Coronary artery (tissue), 2 donors: Measurements from ENCODE around the gene COMP.

Experiments used
- DNase-seq: peaks from one replicate; pipeline ENCODE4 v3.0.0-alpha.2; 2017; ENCODE audit warnings: low spot score
- H3K27ac ChIP-seq, 2 donors: fragments of 200-600 bp; sonication (generic); one replicate each; pipeline ENCODE4 v1.5.1; 2016 to 2019
- H3K4me3 ChIP-seq: fragments of 200-600 bp; sonication (generic); 2 replicates; pipeline ENCODE4 v1.5.1; 2016; ENCODE audit warnings: mild to moderate bottlenecking, moderate library complexity
- TF ChIP-seq, protein P1 (sequence below): fragments of 200-600 bp; sonication (generic); IDR thresholded peaks from one replicate; pipeline ENCODE4 v1.5.1; 2019; ENCODE audit warnings: antibody characterized with exemption

The COMP gene

DNA sequence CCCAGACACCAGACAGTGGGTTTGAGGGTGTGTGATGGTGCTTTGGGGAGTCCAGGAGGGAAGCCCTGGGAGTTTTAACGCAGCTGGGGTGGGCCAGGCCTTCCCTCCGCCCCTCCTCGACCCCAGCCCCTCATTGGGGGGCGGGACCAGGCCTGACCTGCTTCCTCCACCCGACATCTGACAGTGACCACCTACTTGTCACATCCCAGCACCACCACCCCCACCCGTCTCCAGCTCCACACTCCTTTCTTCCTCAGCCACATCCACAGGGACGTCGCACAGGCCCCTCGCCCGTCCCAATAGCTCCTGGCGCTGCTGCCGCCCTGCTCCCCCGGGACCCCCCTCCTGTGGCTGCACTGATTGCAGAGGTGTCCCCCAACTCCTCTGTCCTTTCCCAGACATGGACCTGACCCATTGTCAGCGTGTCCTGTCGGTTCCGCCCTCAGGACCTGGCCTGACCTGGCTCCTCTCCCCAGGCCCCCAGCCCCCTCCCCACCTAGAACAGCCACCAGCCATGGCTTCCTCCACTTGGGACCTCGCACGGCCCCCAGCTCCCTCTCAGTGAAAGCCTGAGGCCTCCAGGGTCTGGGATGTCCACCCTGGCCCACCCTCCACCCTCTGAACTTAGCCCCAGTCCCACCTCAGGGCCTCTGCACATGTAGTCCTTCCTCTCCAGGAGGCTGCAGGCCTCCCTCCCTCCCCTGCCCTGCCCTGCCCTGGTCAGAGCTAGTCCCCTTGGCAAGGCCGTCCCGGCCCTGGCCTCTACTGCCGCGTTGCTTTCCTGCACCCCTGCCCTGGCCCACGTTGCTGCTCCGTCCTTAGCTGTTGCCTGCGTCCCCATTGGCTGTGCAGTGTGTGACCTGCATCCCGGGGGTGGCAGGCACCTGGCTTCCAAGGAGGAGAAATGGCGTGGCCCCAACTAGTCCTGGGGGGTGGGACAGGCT lies 30.4 kb downstream of the COMP start:
- TF ChIP-seq, protein P1, sequence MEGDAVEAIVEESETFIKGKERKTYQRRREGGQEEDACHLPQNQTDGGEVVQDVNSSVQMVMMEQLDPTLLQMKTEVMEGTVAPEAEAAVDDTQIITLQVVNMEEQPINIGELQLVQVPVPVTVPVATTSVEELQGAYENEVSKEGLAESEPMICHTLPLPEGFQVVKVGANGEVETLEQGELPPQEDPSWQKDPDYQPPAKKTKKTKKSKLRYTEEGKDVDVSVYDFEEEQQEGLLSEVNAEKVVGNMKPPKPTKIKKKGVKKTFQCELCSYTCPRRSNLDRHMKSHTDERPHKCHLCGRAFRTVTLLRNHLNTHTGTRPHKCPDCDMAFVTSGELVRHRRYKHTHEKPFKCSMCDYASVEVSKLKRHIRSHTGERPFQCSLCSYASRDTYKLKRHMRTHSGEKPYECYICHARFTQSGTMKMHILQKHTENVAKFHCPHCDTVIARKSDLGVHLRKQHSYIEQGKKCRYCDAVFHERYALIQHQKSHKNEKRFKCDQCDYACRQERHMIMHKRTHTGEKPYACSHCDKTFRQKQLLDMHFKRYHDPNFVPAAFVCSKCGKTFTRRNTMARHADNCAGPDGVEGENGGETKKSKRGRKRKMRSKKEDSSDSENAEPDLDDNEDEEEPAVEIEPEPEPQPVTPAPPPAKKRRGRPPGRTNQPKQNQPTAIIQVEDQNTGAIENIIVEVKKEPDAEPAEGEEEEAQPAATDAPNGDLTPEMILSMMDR, result no peak
- Histone ChIP-seq H3K4me3 (no peak overlapping the region), H3K27ac (no peak overlapping the region)
- no peak for DNase-seq

DNA sequence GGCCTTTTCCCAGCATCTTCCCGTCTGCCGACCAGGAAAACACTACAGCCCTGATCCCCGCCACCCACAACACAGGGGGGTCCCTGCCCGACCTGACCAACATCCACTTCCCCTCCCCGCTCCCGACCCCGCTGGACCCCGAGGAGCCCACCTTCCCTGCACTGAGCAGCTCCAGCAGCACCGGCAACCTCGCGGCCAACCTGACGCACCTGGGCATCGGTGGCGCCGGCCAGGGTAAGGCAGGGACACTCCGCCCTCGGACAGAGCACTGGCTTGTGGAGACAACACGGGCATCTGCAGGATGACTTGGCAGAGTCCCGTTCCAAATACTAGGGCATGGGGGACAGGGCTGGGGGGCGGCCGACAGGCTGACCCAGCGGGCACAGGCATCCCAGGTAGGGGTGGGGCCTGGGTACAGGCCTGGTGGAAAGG lies 31.1 kb downstream of the COMP start:
- TF ChIP-seq, protein P1, result no peak
- H3K27ac ChIP-seq, result no peak overlapping the region
- H3K4me3 ChIP-seq, result no peak overlapping the region
- no peak for DNase-seq

DNA sequence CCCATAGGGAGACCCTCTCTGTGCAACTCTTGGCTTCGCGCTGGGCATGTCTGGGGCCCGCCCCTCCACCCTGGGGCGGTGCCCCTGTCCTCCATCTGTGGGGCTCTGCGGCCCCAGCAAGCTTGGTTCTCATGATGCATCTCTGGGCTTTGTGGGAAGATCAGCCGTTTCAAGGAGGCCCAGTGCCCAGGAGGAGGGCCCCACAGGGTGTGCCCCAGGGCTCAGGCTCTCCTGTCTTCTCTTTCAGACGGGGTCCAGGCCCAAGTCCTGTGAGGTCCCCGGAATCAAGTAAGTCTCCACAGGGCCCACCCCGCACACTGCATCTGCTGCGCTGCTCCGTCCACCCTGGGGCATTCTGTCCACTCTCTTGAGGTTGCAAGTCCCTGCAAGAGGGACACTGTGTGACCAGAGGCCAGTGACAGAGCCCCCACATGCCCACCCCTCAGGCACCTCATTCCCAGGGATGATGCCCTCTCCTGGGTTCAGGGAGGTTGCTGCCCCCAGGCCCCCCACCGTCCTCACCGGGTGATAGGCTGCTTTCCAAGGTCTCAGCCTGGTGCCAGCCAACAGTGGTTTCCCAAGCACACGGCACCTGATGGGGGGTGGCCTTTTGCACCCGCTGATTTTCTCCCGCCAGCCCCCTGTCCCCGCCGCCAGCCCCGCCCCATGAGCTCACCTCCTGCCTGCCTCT lies 31.7 kb downstream of the COMP start:
- DNase-seq, result no peak
- TF ChIP-seq, protein P1, result no peak
- Histone ChIP-seq H3K4me3 (no peak overlapping the region), H3K27ac (no peak overlapping the region)

DNA sequence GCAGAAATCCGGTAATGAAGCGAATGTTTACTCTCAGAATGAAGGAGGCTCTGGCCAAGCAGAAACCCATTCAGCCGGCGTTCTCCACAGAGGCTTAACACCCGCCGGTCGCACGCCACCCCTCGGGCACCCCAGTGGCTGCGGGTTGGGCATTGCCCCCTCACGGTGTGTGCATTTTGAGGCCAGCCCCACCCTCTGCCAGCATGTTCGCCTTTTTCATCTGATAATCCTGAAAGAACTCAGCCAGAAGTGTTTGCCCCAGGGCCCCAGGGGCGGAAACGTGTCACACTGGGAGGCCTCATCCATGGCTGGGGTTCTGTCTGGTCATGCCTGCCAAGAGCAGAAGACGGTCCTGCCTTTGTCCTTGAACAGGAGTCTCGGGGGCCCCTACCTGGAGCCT lies 34.2 kb downstream of the COMP start:
- TF ChIP-seq, protein P1, result no peak
- no peak for DNase-seq
- no peak overlapping the region for H3K4me3 ChIP-seq
- no peak overlapping the region for H3K27ac ChIP-seq

DNA sequence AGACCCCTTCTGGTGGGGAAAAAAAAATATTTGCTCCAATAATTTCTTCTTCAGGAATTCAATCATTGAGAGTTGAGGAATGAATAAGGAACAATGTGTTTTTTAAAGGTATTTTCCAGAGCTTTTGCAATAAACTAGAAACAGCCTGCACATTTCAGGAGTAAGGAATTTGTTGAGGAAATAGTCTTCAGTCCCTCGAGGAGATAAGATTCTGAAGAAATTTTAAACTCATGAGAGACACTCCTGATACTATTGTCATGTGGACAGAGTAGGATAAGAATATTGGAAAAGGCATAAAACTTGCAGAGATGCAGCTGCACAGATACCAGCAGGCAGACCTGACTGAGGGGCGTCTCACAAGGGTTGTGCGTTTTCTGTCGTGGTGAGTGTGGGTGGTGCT lies 36.6 kb downstream of the COMP start:
- TF ChIP-seq, protein P1, result no peak
- no peak overlapping the region for H3K4me3 ChIP-seq
- H3K27ac ChIP-seq, result no peak overlapping the region
- no peak for DNase-seq

DNA sequence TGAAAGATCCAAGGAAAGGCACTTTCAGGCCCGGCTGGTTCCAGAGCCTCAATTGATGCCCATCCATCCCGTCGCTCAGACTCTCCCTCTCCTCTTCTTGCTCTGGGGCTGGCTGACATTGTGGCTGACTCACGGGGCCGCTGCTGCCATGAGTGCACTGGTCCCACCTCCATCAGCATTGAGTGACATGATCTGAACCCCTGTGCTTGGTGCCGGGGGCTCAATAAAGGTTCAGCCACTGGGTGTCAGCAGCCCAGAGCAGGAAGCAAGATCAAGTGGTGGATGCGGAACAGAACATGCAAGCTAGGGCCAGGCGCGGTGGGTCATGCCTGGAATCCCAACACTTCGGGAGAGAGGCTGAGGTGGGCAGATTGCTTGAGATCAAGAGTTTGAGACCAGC lies 39.5 kb downstream of the COMP start:
- no peak overlapping the region for H3K4me3 ChIP-seq

More for the DNA sequence above, 39.5 kb downstream of the COMP start:
- TF ChIP-seq, protein P1, result no peak
- no peak for DNase-seq
- H3K27ac ChIP-seq, result no peak overlapping the region
